HS-27A (cell line): ENCODE results near the gene SRGAP3.
A peak's percentile ranks its signal among the peaks of the same experiment; 100 is the strongest.

Experiments
- DNase-seq: peaks from one replicate; pipeline ENCODE4 v3.0.0-alpha.2; 2012; ENCODE audit warnings: low read depth, missing footprints

SRGAP3 gene

GRCh38 chr3:8985876-8986275, 263.6 kb downstream of the SRGAP3 start:
- no peak for DNase-seq

- no peak for DNase-seq
Measured at GRCh38 chr3:8985411-8985831, 264.0 kb downstream of the SRGAP3 start.

DNA sequence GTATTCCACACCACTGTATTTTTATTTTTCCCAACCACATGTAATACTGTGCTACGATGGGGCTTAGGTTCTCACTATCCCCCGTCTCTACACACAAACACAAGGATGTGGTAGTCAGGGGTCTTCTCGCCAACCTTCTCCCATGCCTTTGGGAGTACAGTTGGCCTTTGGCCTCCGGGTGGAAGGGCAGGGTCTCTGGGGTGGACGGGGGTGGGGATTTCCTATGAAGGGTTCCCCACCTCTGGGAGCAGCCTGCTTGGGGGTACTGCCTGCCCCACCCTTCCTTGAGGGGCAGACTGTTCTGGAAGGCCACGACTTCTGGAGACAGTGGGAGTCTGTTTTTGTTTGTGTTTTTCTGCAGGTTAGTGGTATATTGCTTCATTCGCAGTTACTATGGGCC, 264.9 kb downstream of the SRGAP3 start:
- DNase-seq, result no peak

DNA sequence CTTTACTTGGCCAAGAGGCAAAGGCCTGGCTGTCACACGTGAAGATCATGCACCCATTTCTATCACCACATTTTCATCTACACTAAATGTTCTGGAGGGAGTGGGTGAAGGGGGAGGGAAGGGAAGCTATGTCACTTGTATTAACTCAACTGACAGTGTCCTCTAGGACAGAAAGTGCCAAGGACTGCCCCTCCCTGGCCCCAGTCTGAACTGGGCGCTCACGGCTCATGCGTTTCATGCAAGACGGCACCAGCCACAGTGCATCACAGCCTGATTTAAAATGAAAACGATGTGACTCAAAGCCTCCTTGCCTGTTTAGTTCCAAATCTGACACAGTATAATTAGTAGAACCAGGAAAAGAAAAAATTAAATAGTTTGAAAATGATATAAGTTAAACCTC, 265.4 kb downstream of the SRGAP3 start:
- DNase-seq, result no peak

DNA sequence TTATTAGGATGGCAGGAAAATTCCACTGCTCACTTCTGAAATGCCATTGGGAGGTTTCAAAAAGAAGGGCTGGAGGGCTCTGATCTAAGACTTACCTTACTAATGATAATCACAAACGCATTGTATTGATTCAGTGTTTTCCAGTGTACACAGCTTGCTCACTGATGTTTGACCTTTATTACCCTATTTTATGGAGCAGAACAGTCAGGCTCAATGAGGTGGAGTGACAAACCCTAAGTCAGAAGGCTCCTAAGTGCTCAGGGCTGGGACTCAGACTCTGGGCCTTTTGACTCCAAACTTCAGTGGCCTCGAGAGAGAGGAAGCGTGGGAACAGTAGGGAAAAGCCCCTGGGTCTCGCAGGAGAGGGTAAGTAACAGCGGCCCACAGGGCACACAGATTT, 265.9 kb downstream of the SRGAP3 start:
- no peak for DNase-seq

DNA sequence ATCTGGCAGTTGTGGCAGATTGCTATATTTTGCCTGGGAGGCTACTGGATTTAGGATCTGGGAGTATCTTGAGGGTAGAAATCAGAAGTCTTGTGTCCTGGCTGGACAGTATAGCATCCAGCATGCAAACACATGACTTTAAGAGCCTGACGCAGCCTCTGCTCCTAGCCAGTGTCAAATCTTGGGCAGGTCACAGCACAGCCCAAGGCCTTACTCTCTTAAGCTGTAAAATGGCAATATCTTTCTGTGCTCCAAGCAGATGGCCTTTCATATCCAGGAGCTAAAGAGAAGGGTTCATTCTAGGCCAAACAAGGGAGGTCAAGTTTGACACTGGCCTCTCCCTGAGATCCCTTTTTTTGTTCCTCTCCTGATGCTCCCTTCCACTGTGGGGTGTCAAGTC, 266.4 kb downstream of the SRGAP3 start:
- DNase-seq, result no peak

DNA sequence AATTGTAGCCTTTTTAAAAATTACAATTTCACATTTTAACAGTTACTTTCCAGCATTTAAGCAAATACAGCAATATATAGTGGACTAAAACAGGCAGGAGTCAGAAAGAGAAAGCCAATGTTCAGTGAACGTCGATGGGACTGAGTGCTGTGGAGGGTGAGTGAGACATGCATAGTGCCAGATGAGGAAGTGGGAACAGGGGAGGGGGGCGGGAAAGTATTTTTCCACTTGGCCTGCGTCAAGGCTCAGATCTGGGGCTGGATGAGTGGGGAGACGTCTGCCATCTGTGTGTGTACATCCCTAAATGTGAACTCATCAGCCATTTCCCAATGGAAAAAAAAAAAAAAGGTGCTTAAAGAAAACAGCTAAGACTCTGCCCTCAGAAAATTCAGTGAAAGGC, 266.9 kb downstream of the SRGAP3 start:
- DNase-seq, result no peak

- DNase-seq, result no peak
Measured at GRCh38 chr3:8981700-8982099, 267.7 kb downstream of the SRGAP3 start.

DNA sequence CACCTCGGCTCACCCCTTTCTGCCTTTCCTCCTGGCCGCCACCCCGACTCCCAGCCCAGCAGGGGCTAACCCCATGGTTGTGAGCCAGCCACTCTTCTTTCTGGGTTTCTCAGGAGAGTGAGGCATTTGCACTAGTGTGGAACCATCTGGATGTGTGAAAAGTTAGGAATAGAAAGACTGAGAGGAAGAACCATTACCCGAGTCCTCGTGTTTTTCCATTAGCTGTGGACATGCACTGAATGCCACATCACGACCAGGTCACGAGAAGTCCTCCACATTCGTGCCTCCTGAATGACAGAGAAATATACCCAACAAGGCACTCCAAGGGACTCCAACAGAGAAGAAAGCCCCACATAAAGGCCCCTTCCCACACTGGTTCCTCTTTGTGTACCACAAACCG, 268.1 kb downstream of the SRGAP3 start:
- DNase-seq, result no peak

DNA sequence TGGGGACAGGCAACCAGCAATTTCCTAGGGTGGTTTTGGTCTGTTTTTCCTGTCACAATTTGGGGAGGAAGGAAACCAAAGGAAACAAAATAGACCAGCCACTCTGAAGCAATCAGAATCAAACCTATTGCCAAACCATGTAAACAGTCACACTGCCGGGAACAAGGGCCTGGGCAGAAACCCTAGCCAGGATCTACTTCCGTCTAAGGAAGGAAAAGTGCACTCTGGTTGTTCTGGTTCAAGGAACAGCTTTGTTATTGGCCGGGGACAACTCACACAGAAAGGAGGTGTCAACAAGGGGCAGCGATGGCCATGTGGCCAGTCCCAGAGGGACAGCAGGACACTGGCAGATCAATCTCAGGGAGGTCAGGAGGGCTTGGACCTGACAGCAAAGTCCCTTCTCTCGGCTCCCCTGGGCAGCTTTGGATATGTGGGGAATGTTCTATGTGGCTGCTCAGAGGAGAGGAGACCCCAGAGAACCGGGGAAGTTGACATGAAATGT, 268.6 kb downstream of the SRGAP3 start:
- DNase-seq, result no peak

GRCh38 chr3:8979262-8979661, 270.2 kb downstream of the SRGAP3 start:
- no peak for DNase-seq

DNA sequence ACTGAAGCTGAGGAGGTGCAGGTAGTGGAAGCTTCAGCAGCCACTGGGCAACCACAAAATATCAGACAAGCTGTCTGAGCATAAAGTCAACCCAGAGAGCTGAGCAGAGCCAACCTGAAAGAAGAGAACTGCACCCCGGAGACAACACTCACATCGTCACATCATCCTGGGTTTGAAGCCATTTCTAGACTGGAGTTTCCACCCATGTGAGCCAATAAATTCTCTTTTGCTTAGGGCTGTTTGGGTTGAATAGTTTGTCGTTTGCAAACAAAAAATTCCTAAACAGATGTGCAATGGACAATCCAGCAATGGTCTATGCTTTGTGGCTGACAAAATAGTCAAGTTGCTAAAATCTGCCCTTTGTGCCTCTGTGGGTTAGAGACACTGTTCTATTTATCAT, 270.9 kb downstream of the SRGAP3 start:
- no peak for DNase-seq

GRCh38 chr3:8976540-8977182, 272.8 kb downstream of the SRGAP3 start:
- DNase-seq, result no peak

DNA sequence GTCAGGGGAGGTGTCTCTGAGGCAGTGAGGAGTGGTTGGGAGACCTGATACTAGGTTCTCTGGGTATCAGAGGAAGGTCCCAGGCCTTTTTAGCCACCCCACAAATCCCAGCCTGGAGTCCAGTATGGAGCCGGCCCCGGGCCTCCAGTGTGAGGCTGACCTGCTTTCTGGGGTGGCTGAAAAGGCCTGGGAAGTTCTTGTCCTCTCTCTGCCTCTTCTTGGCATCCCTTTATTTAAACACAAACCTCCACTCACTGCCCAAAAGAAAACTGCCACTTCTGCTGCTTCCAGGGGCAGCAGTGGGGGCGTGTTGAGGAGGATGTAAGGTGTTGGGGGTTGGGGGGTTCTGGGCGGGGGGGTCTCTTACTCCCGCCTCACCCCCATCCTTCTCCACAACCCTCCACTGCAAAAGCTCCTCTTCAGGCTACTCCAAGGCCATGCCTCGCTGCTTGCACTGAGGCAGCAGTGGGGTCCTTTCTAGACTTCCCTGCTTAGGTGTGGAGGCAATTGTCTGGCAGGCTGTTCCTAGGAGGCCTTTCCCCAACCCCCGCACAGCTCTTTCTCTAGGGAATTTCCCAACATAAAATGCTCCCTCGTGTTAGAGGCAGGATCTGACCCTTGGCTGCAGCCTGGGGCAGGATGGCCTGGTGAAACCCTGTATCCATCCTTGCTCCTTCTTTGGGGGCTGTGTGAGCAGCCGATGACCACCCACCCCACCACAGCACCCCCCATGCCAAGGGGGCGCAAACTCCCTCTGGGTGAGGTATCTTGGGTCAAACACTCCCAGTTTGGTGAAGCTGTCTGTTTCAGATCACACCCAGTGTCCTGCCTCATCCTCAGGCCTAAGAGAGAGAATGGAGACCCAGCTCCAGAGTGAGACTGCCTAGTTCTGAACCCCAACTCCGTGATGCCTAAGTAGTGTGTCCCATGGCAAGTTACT, 274.1 kb downstream of the SRGAP3 start:
- no peak for DNase-seq

DNA sequence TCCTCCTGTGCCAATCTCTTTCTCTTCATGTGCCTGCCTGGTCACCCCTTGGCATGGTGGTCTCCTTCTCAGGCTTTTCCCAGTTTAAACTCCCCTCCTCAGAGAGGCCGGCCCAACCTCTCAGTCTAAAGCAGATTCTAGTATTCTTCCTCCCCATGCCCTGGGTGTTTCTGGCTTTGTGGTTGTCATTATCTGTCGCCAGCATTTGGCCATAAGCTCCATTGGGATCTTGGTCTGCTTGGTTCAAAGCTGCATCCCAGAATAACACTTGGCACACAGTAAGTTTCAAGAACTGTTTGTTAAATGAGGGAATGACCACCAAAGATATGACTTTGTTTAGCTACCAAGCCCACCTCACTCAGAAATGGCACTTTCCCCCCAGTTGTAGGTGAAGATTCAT, 275.0 kb downstream of the SRGAP3 start:
- DNase-seq, result no peak

GRCh38 chr3:8972639-8973038, 276.8 kb downstream of the SRGAP3 start:
- peak; percentile 54 for DNase-seq

DNA sequence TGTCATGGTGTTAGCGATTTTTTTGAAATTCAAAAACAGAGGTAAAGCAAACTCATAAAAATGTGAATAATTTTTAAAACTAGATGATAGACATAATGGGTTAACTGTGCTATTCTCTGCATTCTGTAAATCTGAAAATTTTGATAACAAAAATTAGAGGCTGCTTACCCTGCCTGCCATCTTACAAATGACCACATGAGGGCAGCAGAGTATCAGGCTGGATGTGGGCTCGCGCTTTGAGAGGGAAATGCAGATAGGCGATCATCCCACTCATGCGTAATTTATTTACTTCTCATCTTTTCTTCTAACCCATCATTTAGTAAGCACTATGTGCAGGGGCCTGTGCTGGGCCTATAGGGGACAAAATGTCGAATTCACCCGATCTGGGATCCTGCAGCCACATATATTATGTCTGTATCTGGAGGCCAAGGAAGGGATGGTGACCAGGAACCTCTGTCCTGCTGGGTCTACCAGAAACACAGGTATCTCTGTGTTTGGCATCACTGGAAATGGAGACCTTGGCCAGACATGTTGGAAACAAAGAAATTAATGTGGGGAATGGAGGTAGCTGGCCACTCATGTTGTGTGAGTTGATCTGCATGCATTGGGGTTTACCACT, 278.4 kb downstream of the SRGAP3 start:
- DNase-seq, result peak; percentile 57

- no peak for DNase-seq
Measured at GRCh38 chr3:8969241-8969640, 280.2 kb downstream of the SRGAP3 start.

DNA sequence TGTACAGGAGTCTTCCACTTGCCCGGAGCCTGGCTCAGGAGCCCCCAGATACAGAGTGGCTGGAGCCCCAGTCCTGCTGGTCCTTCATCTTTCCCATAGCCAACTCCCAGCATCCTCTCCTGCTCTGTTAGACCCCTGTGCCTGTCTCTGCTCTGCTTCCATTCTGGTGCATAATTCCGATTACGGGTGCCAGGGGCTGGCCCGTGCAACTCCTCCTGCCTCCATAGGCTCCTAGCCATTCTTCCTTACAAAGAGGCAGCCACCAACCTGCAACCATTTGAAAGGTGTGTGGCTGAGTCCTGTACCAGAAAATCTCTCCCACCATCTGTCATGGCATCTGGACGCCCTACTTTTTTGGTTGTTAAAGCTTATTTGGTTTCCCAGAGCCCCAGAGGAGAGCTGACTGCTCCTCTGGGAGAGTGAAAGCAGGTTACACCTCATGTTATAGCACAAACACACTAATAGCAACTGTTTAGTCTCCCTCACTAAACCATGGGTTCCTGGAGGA, 281.0 kb downstream of the SRGAP3 start:
- DNase-seq, result no peak

- DNase-seq, result no peak
Measured at GRCh38 chr3:8967553-8967952, 281.9 kb downstream of the SRGAP3 start.

DNA sequence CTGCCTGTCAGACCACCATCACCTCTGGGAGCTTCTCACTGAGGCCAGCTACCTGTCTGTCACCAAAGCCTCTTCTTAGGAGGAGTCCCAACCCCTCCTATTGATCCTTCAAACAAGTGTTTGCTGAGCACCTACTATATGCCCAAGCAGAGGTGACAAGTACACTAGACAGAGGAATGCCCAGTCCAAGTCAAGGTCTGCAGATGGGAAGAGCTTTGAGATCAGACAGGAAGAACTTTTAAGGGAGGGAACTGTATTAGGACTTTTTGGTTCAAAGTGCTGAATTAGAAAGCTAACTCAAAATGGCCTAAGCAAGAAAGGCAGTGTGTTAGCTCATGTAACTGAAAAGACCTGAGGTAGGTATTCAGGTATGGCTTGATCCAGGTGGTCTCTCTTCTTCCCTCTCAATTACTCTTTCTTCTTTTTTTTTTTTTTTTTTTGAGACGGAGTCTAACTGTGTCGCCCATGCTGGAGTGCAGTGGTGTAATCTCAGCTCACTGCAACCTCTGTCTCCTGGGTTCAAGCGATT, 282.6 kb downstream of the SRGAP3 start:
- DNase-seq, result no peak

GRCh38 chr3:8966150-8966819, 283.2 kb downstream of the SRGAP3 start:
- no peak for DNase-seq
